Activated naive CD4-positive, alpha-beta T cell treated with Interleukin-2 at 50 U/mL for 16 hours (primary cell): ENCODE results near the gene MSRB2.
"Not testable (repeated sequence)": the region's sequence is repeated elsewhere in the genome, so short reads cannot be mapped to it uniquely, and the experiment has no call there.

Experiments used
- DNase-seq: peaks from one replicate; pipeline ENCODE4 v3.0.0-alpha.2; 2020

MSRB2 gene

DNA sequence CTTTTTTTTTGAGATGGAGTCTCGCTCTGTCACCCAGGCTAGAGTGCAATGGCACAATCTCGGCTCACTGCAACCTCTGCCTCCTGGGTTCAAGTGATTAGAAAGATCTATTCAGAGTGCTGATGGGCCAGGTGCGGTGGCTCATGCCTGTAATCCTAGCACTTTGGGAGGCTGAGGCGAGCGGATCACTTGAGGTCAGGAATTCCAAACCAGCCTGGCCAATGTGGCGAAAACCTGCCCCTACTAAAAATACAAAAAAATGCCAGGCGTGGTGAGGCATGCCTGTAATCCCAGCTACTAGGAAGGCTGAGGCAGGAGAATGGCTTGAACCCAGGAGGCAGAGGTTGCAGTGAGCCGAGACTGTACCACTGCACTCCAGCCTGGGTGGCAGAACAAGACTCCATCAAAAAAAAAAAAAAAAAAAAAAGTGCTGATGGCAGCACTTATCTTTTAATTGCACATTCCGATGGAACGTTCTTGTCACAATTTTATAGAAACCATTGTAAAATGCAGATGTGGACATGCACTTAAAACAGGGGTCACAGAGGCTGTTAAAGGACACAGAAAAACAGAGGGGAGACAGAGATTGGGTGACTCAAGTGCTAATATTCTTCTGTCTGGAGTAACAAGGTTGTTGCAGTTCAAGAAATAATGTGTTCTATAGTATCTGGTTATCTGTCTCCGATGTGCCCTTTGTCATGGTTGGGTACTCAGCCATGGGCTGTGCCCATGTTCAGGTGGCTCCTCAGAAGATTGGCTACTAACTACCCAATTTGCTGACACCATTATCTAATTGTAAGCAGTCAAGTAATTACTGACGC is 25.1 kb upstream of the MSRB2 start:
- not testable (repeated sequence) for DNase-seq

DNA sequence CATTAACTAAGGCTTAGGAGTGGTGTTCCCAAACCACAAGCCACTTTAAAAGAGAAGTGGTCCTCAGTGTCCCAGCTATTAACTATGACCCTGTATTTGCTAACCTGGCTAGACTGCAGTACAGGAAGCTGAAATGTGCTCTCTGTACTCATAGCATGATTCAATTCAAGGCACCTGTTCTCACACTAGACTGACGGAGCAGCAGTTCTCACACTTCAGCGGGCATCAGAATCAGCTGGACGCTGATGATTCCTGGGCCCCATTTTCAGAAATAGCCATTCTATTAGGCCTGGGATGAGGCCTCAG is 24.5 kb upstream of the MSRB2 start:
- DNase-seq, result no peak

GRCh38 chr10:23072593-23072992 is 22.8 kb upstream of the MSRB2 start:
- DNase-seq, result not testable (repeated sequence)

DNA sequence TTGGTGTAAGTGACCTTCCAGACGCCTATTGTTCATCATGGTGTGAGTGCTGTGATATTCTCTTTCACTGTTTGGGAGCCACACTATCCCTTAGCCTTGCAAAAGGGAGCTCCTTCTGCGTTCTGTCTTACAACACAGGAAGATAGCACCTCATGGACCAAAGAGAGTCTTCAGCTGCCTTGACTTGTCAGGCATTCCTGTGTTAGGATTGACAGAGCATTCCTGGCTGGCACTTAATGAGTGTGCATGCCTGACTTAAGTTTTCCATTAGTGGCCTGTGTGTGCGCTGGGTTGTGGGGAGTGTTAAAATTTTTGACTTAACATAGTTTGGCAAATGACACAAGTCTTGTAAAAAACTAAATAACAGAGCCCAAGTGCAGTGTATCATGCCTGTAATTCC is 21.9 kb upstream of the MSRB2 start:
- DNase-seq, result no peak

- no peak for DNase-seq
These were observed 19.7 kb upstream of the MSRB2 start for GRCh38 chr10:23075672-23076071.

DNA sequence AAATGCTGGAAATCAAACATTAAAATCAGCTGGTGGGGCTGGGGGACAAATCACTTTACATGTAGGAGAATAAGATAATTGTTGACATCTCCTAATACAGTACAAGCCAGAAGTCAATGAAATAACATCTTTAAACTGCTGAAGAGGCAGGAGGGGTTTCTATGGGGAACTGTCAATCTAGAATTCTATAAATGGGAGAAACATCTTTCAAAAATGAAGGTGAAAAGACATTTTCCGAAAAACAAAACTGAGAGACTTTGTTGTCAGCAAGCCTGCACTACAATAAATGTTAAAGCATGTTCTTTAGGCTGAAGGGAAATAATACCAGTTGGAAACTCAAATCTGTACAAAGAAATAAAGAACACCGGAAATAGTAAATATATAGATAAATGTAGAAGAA is 17.3 kb upstream of the MSRB2 start:
- no peak for DNase-seq

- DNase-seq, result no peak
These were observed 15.7 kb upstream of the MSRB2 start for GRCh38 chr10:23079700-23080099.

DNA sequence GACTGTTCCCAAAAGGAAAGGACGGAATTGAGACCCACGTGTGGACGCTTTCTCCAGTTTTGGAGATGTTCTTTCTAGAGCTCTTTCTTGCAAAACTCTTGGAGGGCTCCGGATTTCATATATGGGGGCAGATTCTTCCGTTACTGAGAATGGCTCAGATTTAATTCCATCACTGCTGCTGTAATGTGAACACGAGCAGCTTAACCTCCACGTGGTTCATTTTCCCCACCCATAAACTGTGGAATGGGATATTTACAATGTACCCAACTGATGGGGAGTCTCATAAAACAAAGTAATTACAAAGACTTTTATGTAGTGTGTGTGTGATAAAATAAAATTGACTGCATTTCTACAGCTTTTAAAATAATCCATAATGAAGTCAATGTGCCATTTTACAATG is 15.1 kb upstream of the MSRB2 start:
- DNase-seq, result no peak

- DNase-seq, result no peak
These were observed 14.1 kb upstream of the MSRB2 start for GRCh38 chr10:23081221-23081750.

GRCh38 chr10:23081891-23082290 is 13.5 kb upstream of the MSRB2 start:
- no peak for DNase-seq

GRCh38 chr10:23088609-23089008 is 6.8 kb upstream of the MSRB2 start:
- DNase-seq, result no peak

DNA sequence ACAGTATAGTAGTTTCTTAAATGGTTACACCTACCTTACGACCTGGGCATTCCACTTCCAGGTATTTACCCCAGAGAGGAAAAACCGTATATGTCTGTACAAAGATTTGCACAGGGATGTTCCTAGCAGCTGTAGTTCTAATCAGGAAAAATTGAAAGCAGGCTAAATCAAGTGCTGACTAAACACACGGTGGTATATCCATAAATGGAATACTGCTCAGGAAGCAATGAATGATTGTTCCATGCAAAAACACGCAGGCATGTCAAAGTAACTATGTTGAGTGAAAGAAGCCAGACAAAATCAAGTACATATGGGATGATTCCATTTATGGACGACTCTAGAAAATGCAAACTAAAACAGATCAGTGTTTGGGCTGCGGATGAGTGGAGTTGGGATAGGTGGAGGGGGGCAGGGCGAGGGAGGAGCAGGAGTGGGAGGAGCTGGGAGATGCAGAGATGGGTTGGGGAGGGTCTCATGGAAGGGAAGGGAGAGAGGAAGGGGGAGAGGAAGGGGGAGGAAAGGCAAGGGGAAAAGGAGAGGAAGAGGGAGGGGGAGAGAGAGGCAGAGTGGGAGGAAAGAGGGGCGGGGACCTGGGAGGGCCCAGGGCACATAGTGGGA is 484 bp upstream of the MSRB2 start:
- no peak for DNase-seq

DNA sequence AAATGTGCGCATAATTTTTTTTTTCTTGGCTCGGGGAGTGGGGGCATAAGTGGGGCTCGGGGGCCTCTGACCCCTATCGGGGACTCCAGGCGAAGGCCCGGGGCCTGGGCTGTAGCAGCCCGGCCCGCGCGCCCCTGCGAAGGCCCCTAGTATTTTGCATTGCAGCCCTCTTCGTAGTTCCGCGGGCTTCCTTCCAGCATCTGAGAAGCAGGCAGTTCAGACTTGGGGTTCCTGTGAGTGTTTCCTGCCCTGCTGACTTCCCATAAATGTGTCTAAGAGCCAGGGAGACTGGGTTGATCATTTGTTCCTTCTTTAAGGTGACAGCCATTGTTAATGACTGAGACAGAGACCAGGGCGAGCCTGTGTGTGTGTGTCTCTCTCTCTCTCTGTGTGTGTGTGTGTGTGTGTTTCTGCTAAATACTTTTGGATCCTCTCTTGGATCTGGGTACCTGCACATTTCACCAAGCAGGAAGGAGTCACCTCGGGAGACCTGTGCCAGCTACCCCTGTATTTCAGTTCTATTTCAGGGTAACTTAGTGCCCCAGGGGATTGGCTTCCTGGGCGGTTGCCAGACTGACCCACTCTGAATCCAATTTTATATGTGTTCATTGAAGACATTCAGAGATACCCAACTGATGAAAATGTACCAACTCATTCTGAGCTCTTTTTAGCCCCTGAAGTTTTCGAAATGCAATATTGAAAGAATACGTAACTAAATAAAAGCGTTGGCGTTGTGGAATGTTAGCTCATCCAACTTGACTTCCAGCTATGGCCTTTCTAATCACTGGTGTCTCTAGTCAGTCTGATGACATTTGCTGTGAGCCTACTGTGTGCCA is 805 bp downstream of the MSRB2 start:
- peak; percentile 32 for DNase-seq

DNA sequence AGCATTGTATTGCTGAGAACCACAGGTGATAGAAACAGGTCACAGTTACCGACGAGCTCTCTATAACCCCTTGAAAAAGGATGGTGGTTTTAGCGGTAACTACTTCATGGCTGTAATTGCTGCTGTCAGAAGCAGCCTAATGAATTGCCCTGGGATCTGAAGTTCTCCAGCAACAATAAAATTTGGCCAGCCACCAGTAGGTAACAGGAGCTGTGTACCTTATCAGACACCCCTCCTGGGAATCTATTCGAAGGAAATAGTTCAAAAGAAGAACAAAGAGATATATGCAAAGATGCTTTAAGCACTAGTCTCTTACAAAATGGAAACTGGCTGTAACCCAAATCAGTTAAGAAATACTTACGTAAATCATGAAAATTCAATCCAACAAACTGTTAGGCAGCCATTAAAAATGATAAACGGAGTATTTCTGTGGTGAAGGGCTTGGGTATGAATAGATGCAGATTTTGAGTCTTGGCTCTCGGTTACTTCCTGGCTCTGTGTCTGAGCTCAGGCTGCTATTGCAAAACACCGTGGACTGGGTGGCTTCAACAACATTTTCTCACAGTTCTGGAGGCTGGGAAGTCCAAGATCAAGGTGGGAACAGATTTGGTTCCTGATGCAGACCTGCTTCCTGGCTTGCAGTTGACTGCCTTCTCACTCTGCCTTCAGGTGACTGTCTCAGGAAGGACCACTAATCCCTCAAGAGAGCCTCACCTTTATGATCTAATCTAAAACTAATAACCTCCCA is 1.6 kb downstream of the MSRB2 start:
- DNase-seq, result no peak

DNA sequence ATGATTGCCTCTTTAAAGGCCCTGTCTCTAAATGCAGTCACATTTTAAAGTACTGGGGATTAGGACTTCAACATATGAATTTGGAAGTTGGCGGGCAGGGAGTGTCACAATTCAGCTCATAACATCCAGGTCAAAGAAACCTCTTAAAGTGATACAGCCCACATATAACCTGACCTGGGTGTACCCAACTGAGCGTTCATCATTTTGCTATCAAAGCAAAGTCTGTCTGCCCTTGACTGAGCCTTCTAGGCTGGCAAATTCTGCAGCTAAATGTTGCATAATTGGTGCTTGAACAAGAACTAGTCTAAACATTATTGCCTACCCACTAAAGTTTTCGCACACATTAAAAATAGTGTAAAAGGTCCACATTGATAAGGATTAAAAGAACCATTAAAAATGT is 3.7 kb downstream of the MSRB2 start:
- DNase-seq, result no peak

- DNase-seq, result no peak
These were observed 4.4 kb downstream of the MSRB2 start for GRCh38 chr10:23099816-23100215.

DNA sequence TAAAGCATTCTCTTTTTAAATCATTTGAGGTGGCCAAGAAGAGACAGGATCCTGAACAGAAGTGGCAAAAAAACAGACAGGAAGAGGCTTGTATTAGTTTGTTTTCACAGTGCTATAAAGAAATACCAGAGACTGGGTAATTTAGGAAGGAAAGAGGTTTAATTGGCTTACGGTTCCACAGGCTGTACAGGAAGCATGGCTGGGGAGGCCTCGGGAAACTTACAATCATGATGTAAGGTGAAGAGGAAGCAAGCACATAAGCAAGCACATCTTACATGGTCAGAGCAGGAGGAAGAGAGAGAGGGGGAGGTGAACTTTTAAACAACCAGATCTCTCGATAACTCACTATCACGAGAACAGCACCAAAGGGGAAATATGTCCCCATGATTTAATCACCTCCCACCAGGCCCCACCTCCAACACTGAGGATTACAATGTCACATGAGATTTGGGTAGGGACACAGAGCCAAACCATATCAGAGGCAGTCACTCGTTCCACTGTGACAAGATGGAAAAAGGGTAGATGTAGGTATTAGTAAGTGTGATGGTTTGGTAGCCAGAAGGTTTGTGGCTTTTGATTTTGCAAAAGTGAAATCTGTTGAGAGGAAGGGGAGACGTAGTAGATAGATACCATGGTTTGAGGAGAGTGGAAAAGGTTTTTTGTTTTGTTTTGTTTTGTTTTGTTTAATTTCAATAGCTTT is 5.1 kb downstream of the MSRB2 start:
- DNase-seq, result no peak

DNA sequence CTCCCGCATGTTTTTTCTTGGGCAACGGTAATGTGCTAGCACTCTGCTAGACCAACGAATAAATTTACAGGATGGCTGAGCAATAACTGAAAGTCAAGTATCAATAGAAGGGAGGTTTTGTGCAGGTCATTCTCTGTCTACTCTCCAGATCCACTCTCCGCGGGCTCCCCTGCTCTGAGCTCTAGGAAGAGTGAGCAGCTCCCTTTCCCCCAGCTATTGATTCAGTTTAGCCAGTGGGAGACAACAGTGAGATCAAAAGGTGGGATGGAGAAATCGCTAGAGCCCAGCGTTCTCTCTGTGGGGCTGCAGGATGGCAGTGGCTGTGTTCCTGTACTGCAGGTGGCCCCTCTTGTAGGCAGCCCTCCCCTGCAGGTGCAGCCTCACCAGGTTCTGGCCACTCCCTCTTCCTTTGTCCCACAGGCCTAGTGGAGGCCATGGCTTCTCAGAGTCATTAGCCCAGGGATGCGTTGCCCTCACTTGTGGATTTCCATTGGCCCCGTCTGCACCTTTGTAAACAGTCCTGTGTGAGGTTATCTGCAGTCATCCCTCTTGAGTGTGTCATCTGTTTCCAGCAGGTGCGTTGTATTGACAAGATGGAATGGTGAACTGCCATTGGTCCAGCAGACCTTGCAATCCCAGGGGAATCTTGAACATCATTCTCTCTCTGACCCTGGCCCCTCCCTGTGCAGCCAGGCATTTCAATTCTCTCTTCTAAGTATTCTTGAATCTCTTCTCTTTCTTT is 11.1 kb downstream of the MSRB2 start:
- no peak for DNase-seq

DNA sequence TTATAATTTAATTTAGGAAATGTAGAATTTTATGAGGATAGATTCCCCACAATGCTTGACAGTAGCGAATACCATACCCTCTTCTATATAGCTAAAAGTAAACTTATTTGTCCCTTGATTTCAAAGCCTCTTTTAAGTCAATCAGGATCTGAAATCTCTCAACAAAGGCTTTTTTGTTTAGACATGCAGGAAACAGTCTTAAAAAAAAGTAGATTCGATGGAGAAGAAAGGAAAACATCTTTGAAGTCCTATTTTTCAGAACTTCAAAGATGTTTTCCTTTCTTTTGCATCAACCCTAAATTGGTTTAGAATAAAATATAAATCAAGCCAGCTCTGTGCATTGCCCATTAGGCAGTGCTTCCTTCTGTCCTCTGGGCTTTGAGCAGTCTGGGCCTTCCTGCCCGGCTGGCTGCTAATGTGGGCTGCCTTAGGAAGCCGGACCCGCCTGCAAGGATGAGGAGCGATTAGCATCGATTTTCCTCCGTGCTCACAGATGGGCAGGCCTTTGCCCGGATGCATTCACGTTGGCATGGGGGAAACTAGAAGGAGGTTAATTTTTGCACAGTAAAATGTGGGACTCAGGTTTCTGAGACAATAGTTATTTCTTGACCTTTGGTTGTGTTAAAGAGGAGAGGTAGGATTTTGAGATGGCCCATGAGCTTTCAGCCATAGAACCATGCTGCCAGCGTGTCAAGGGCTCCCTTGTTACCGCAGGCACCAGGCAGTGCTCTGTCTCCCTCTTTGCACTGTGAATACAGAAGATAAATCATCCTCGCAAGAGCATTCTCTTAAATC is 15.5 kb downstream of the MSRB2 start:
- no peak for DNase-seq

DNA sequence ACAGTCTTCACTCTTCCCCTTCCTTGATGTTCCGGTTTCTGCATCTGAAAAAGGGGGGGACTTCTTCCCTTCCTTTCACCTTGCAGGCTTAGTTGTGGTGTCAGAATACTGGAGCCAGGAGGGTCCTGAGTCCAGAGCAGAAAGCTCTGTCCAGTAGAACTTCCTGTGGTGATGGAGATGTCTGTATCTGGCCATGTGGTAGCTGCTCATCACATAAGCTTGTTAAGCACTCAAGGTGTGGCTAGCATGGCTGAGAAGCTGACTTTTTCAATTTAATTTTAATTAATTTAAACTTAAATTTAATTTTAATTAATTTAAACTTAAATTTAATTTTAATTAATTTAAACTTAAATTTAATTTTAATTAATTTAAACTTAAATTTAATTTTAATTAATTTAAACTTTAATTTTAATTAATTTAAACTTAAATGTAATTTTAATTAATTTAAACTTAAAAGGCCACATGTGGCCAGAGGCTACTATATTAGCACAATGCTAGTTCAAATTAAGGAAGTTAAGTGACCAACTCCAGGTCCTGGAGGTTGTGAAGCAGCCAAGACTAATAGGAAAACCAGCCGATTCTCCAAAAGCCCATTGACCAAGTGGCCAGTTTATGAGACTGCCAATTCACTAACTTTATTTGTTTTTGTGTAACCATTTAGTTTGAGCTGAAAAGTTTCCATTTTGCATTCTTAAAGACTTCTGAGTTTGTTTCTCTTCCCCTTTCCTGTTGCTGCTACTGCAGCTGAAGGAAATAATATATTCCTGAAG is 16.3 kb downstream of the MSRB2 start:
- DNase-seq, result no peak
